HepG2 (cell line): ENCODE measurements around the gene FXYD6. TPM values are rescaled to one million over a fixed set of nuclear protein-coding genes. Genes with fewer than 3 reads are reported as not detected.
"Not testable (repeated sequence)": the region's sequence is repeated elsewhere in the genome, so short reads cannot be mapped to it uniquely, and the experiment has no call there.

Experiments used
- ATAC-seq: fragments of 200-7000 bp; cut with Tn5 transposase; 3 replicates; pipeline ENCODE4 v1.9.1; 2020; ENCODE audit warnings: mild to moderate bottlenecking, moderate library complexity
- BruUV-seq: library from RNA; stranded (reverse); fragments of 400-500 nt; replicated peaks from 2 replicates; lab custom pipeline; 2021; lab: Mats Ljungman, UMichigan
- CTCF ChIA-PET: fragments of 300-600 bp; formaldehyde crosslinking; extraction: SDS; loops from one replicate; lab custom pipeline; 2021; ENCODE audit warnings: low total read pairs, inconsistent platforms, low intra/inter-chr PET ratio; lab: Yijun Ruan, JAX
- POLR2A ChIA-PET: fragments of 350-600 bp; sonication (Branson Sonifier 250); formaldehyde crosslinking; loops from one replicate; lab custom pipeline; 2020; ENCODE audit warnings: antibody characterized with exemption, inconsistent platforms; lab: Yijun Ruan, JAX
- DNase-seq: peaks from one replicate; pipeline ENCODE4 v3.0.0-alpha.2; 2015; ENCODE audit warnings: low spot score
- FAIRE-seq: peaks from 3 replicates; lab custom pipeline; 2011; peaks lifted over from hg19 to GRCh38; lab: Jason Lieb, UNC
- H2AFZ ChIP-seq: one replicate; pipeline ENCODE4 v1.6.1; 2011; ENCODE audit warnings: low read length, inconsistent platforms
- H3K27ac ChIP-seq: fragments of 300-600 bp; 3 replicates; pipeline ENCODE4 v1.8.0; 2011; ENCODE audit warnings: mixed run types, mild to moderate bottlenecking, mixed read lengths, low read length, inconsistent platforms; ENCODE audit not compliant: insufficient read depth; ENCODE audit errors: extremely low read length
- H3K27me3 ChIP-seq, 2 experiments: fragments of 200-600 bp in 1 of 2; 2 replicates in 1 of 2; 3 replicates in 1 of 2; pipeline versions ENCODE4 v1.6.0 to v1.8.0; 2011; ENCODE audit warnings: low read length in 2 of 2, mild to moderate bottlenecking in 2 of 2, moderate library complexity in 2 of 2, inconsistent platforms in 1 of 2; ENCODE audit not compliant: insufficient read depth in 2 of 2, control insufficient read depth in 1 of 2
- H3K36me3 ChIP-seq, 2 experiments: fragments of 200-600 bp in 1 of 2; replicated peaks in 1 of 2; 2 replicates in 1 of 2; 3 replicates in 1 of 2; pipeline versions ENCODE4 v1.5.1 to v1.8.0; 2011; ENCODE audit warnings: low read length in 2 of 2, inconsistent platforms in 1 of 2; ENCODE audit not compliant: insufficient read depth in 2 of 2, control insufficient read depth in 1 of 2
- H3K4me1 ChIP-seq: 2 replicates; pipeline ENCODE4 v1.5.1; 2012; ENCODE audit warnings: low read length, inconsistent platforms; ENCODE audit not compliant: insufficient read depth
- H3K4me2 ChIP-seq: 2 replicates; pipeline ENCODE4 v1.6.0; 2011; ENCODE audit warnings: low read depth, low read length, inconsistent platforms
- H3K4me3 ChIP-seq, 3 experiments: fragments of 200-600 bp in 1 of 3; sonication (generic), shearing (Covaris generic) in 1 of 3; replicated peaks in 1 of 3; 2 replicates each; pipeline ENCODE4 v1.5.1; 2011 to 2016; ENCODE audit warnings: low read length in 3 of 3, inconsistent platforms in 2 of 3, low read depth in 2 of 3, mild to moderate bottlenecking in 2 of 3, control low read depth in 1 of 3, mixed read lengths in 1 of 3; ENCODE audit not compliant: insufficient read depth in 1 of 3
- H3K79me2 ChIP-seq: one replicate; pipeline ENCODE4 v1.6.1; 2011; ENCODE audit warnings: low read length, inconsistent platforms; ENCODE audit not compliant: insufficient read depth
- H3K9ac ChIP-seq: 2 replicates; pipeline ENCODE4 v1.6.0; 2011; ENCODE audit warnings: mild to moderate bottlenecking, low read depth, low read length, inconsistent platforms; ENCODE audit not compliant: insufficient read depth
- H3K9me3 ChIP-seq: 2 replicates; pipeline ENCODE4 v1.5.1; 2012; ENCODE audit warnings: mild to moderate bottlenecking, low read length
- H4K20me1 ChIP-seq: 2 replicates; pipeline ENCODE4 v1.6.0; 2011; ENCODE audit warnings: inconsistent platforms, mild to moderate bottlenecking, low read length, moderate library complexity; ENCODE audit not compliant: insufficient read depth
- ETV5 ChIP-seq: IDR thresholded peaks from 2 replicates; pipeline ENCODE4 v1.6.1; 2018; ENCODE audit warnings: missing biosample characterization, missing genetic modification reagents, inconsistent platforms, borderline replicate concordance
- NCOA5 ChIP-seq: sonication (generic); formaldehyde crosslinking; IDR thresholded peaks from 2 replicates; pipeline ENCODE4 v1.4.0; 2020; ENCODE audit warnings: missing genetic modification reagents
- ZNF432 ChIP-seq: sonication (generic); formaldehyde crosslinking; IDR thresholded peaks from 2 replicates; pipeline ENCODE4 v1.5.0; 2020; ENCODE audit warnings: missing genetic modification reagents, mild to moderate bottlenecking, borderline replicate concordance
- WGBS: methylation state at CpG from one replicate; pipeline ENCODE4 v1.1.6; 2017; ENCODE audit warnings: low lambda C conversion rate; 5-methylcytosine and 5-hydroxymethylcytosine counted together
- in situ Hi-C: cut with HindIII; loops from 2 replicates; pipeline ENCODE4 v1.10.0; 2017; ENCODE audit warnings: low pct_unique_long_range_greater_than_20kb; ENCODE audit not compliant: extremely low pct_ligation_motif_present
- intact Hi-C: fragments of 100-400 bp; cut with micrococcal nuclease; formaldehyde crosslinking; loops from one replicate; pipeline ENCODE4 v1.10.0; 2022; ENCODE audit not compliant: unreplicated experiment
- polyA plus RNA-seq, 8 experiments: library from polyadenylated mRNA; depleted of rRNA in 3 of 8; stranded (reverse) in 7 of 8; unstranded in 1 of 8; fragments of >200 nt; fragmentation: Illumina TruSeq in 4 of 8; extraction: Trizol in 4 of 8; gene quantifications; 2 replicates each; pipeline versions ENCODE4 v1.2.1 to v1.2.3, GENCODE V29; 2011 to 2016; ENCODE audit warnings: low read depth in 4 of 8, missing spikeins in 1 of 8, mixed read lengths in 1 of 8; ENCODE audit not compliant: insufficient read depth in 1 of 8
- total RNA-seq, 5 experiments: library from RNA; depleted of rRNA; stranded (reverse); fragments of >200 nt; fragmentation: Illumina TruSeq; extraction: Trizol; gene quantifications; 2 replicates each; pipeline ENCODE4 v1.2.3, GENCODE V29; 2016; ENCODE audit warnings: low read depth in 1 of 5
- TF ChIP-seq, protein P1 (sequence below): sonication (generic); formaldehyde crosslinking; IDR thresholded peaks from 2 replicates; pipeline ENCODE4 v1.4.0; 2020; ENCODE audit warnings: mild to moderate bottlenecking, missing genetic modification reagents, borderline replicate concordance
- TF ChIP-seq, protein P2 (sequence below): sonication (generic); formaldehyde crosslinking; IDR thresholded peaks from 2 replicates; pipeline ENCODE4 v1.4.0; 2020; ENCODE audit warnings: missing genetic modification reagents
- TF ChIP-seq, protein P3 (sequence below): sonication (generic); formaldehyde crosslinking; IDR thresholded peaks from 2 replicates; pipeline ENCODE4 v1.5.1; 2020; ENCODE audit warnings: missing genetic modification reagents, mild to moderate bottlenecking, borderline replicate concordance
- TF ChIP-seq, protein P4 (sequence below): sonication (generic); formaldehyde crosslinking; IDR thresholded peaks from 2 replicates; pipeline ENCODE4 v1.4.0; 2020; ENCODE audit warnings: missing genetic modification reagents

FXYD6 gene
- total and polyA plus RNA-seq, 2 of the 13 experiments (the other 11 are each of a cell fraction or from before 2014, with no cell fraction given): not detected

DNA sequence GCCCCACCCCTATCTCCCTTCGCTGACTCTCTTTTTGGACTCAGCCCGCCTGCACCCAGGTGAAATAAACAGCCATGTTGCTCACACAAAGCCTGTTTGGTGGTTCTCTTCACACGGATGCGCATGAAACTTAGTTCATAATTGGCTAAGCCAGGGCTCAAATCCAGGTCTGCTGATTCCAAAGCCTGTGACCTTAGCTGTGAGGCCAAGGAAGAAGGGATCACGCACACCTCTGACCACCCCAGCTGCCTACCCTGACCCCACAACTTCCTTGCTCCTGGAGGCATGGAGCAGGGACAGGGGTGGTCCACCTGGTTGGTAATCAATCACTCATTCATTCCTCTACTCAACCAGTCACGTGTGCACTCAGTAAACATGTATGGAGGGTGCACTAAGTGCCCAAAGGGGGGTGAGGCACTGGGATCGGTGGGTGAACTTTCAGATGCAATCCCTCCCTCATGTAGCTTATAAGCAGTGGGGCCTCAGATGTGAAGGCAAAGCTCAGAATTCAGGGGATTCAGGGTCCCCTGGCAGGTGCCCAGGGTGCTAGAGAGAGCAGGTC, 62.2 kb downstream of the FXYD6 start (continued):
- TF ChIP-seq, protein P1, sequence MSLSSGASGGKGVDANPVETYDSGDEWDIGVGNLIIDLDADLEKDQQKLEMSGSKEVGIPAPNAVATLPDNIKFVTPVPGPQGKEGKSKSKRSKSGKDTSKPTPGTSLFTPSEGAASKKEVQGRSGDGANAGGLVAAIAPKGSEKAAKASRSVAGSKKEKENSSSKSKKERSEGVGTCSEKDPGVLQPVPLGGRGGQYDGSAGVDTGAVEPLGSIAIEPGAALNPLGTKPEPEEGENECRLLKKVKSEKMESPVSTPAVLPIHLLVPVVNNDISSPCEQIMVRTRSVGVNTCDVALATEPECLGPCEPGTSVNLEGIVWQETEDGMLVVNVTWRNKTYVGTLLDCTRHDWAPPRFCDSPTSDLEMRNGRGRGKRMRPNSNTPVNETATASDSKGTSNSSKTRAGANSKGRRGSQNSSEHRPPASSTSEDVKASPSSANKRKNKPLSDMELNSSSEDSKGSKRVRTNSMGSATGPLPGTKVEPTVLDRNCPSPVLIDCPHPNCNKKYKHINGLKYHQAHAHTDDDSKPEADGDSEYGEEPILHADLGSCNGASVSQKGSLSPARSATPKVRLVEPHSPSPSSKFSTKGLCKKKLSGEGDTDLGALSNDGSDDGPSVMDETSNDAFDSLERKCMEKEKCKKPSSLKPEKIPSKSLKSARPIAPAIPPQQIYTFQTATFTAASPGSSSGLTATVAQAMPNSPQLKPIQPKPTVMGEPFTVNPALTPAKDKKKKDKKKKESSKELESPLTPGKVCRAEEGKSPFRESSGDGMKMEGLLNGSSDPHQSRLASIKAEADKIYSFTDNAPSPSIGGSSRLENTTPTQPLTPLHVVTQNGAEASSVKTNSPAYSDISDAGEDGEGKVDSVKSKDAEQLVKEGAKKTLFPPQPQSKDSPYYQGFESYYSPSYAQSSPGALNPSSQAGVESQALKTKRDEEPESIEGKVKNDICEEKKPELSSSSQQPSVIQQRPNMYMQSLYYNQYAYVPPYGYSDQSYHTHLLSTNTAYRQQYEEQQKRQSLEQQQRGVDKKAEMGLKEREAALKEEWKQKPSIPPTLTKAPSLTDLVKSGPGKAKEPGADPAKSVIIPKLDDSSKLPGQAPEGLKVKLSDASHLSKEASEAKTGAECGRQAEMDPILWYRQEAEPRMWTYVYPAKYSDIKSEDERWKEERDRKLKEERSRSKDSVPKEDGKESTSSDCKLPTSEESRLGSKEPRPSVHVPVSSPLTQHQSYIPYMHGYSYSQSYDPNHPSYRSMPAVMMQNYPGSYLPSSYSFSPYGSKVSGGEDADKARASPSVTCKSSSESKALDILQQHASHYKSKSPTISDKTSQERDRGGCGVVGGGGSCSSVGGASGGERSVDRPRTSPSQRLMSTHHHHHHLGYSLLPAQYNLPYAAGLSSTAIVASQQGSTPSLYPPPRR (CRISPR knock-in tag): no peak
- TF ChIP-seq, protein P2, sequence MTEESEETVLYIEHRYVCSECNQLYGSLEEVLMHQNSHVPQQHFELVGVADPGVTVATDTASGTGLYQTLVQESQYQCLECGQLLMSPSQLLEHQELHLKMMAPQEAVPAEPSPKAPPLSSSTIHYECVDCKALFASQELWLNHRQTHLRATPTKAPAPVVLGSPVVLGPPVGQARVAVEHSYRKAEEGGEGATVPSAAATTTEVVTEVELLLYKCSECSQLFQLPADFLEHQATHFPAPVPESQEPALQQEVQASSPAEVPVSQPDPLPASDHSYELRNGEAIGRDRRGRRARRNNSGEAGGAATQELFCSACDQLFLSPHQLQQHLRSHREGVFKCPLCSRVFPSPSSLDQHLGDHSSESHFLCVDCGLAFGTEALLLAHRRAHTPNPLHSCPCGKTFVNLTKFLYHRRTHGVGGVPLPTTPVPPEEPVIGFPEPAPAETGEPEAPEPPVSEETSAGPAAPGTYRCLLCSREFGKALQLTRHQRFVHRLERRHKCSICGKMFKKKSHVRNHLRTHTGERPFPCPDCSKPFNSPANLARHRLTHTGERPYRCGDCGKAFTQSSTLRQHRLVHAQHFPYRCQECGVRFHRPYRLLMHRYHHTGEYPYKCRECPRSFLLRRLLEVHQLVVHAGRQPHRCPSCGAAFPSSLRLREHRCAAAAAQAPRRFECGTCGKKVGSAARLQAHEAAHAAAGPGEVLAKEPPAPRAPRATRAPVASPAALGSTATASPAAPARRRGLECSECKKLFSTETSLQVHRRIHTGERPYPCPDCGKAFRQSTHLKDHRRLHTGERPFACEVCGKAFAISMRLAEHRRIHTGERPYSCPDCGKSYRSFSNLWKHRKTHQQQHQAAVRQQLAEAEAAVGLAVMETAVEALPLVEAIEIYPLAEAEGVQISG (CRISPR knock-in tag): no peak
- no peak for TF ChIP-seq ETV5 (CRISPR knock-in tag)
- no peak for TF ChIP-seq ZNF432 (CRISPR knock-in tag)
- TF ChIP-seq, protein P3, sequence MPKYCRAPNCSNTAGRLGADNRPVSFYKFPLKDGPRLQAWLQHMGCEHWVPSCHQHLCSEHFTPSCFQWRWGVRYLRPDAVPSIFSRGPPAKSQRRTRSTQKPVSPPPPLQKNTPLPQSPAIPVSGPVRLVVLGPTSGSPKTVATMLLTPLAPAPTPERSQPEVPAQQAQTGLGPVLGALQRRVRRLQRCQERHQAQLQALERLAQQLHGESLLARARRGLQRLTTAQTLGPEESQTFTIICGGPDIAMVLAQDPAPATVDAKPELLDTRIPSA (CRISPR knock-in tag): no peak
- TF ChIP-seq NCOA5 (CRISPR knock-in tag): no peak
- TF ChIP-seq, protein P4, sequence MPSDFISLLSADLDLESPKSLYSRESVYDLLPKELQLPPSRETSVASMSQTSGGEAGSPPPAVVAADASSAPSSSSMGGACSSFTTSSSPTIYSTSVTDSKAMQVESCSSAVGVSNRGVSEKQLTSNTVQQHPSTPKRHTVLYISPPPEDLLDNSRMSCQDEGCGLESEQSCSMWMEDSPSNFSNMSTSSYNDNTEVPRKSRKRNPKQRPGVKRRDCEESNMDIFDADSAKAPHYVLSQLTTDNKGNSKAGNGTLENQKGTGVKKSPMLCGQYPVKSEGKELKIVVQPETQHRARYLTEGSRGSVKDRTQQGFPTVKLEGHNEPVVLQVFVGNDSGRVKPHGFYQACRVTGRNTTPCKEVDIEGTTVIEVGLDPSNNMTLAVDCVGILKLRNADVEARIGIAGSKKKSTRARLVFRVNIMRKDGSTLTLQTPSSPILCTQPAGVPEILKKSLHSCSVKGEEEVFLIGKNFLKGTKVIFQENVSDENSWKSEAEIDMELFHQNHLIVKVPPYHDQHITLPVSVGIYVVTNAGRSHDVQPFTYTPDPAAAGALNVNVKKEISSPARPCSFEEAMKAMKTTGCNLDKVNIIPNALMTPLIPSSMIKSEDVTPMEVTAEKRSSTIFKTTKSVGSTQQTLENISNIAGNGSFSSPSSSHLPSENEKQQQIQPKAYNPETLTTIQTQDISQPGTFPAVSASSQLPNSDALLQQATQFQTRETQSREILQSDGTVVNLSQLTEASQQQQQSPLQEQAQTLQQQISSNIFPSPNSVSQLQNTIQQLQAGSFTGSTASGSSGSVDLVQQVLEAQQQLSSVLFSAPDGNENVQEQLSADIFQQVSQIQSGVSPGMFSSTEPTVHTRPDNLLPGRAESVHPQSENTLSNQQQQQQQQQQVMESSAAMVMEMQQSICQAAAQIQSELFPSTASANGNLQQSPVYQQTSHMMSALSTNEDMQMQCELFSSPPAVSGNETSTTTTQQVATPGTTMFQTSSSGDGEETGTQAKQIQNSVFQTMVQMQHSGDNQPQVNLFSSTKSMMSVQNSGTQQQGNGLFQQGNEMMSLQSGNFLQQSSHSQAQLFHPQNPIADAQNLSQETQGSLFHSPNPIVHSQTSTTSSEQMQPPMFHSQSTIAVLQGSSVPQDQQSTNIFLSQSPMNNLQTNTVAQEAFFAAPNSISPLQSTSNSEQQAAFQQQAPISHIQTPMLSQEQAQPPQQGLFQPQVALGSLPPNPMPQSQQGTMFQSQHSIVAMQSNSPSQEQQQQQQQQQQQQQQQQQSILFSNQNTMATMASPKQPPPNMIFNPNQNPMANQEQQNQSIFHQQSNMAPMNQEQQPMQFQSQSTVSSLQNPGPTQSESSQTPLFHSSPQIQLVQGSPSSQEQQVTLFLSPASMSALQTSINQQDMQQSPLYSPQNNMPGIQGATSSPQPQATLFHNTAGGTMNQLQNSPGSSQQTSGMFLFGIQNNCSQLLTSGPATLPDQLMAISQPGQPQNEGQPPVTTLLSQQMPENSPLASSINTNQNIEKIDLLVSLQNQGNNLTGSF (CRISPR knock-in tag): no peak

DNA sequence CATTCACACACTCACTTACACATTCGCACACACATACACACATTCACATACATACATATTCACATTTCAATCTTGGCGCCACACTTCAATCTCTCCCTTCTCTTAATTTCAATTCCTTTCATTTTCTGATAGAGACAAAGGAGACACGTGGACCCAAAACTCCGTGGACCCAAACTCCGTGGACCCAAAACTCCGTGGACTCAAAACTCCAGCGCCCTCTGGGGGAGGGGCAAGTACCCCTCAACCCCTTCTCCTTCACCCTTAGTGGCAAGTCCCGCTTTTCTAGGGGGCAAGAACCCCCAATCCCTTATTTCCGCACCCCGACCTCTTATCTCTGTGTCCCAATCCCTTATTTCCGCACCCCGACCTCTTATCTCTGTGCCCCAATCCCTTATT, 66.4 kb downstream of the FXYD6 start:
- intact Hi-C loops, H3K4me2 ChIP-seq, ATAC-seq, BruUV-seq, H3K9ac ChIP-seq, FAIRE-seq, in situ Hi-C loops, H2AFZ ChIP-seq, H4K20me1 ChIP-seq, H3K9me3 ChIP-seq, H3K27me3 ChIP-seq, DNase-seq, H3K27ac ChIP-seq, POLR2A ChIA-PET, H3K4me3 ChIP-seq, H3K36me3 ChIP-seq, H3K79me2 ChIP-seq: not testable (repeated sequence)
- CTCF ChIA-PET: interaction anchor here (2.1 to 3.8 kb wide), 3 partner anchors 8 to 367 kb away, joined by 6 to 42 read pairs (median 21); no protein-coding TSS in a partner anchor
- 61% methylated on average over 12 of the region's 12 CpGs for WGBS
- peaks cover 11% of the 10 kb centered on the region for H3K4me1 ChIP-seq
